HCT116 (cell line): Measurements from ENCODE around the gene ENSA.

ENCODE experiments used
- CBX3 ChIP-seq: IDR thresholded peaks from 2 replicates; pipeline ENCODE4 v1.6.1; 2012; ENCODE audit warnings: low read depth
- EGR1 ChIP-seq: IDR thresholded peaks from 2 replicates; pipeline ENCODE4 v1.6.1; 2012; ENCODE audit warnings: low read depth
- EZH2phosphoT487 ChIP-seq: fragments of 200-600 bp; IDR thresholded peaks from 2 replicates; pipeline ENCODE4 v1.6.1; 2018; ENCODE audit warnings: antibody characterized with exemption, borderline replicate concordance
- POLR2A ChIP-seq: IDR thresholded peaks from 2 replicates; pipeline ENCODE4 v1.7.0; 2011; ENCODE audit warnings: borderline replicate concordance; ENCODE audit not compliant: insufficient read depth, insufficient read length; ENCODE audit errors: extremely low read depth
- POLR2AphosphoS5 ChIP-seq: IDR thresholded peaks from 2 replicates; pipeline ENCODE4 v1.6.1; 2011; ENCODE audit warnings: mild to moderate bottlenecking, low read depth, low read length, moderate library complexity
- SIN3A ChIP-seq: IDR thresholded peaks from 2 replicates; pipeline ENCODE4 v1.6.1; 2012; ENCODE audit warnings: low read depth
- YY1 ChIP-seq: IDR thresholded peaks from 2 replicates; pipeline ENCODE4 v1.6.1; 2011; ENCODE audit warnings: low read length, low read depth, moderate library complexity, mild to moderate bottlenecking; ENCODE audit not compliant: insufficient replicate concordance; ENCODE audit errors: extremely low read depth
- TF ChIP-seq, protein P1 (sequence below), 3 experiments: fragments of 200-600 bp in 1 of 3; sonication (generic) in 1 of 3; IDR thresholded peaks in 2 of 3; conservative IDR thresholded peaks in 1 of 3; 2 replicates each; pipeline ENCODE4 v1.5.1; 2012 to 2017; ENCODE audit warnings: low read depth in 2 of 3, low read length in 2 of 3, antibody characterized with exemption in 1 of 3, borderline replicate concordance in 1 of 3, control low read depth in 1 of 3, mild to moderate bottlenecking in 1 of 3, mixed read lengths in 1 of 3, mixed run types in 1 of 3, moderate library complexity in 1 of 3; ENCODE audit not compliant: insufficient read depth in 1 of 3

GRCh38 chr1:150596095-150596892 lies 33.1 kb downstream of the ENSA start:
- TF ChIP-seq YY1: no peak
- no peak for TF ChIP-seq EZH2phosphoT487
- TF ChIP-seq POLR2A: no peak
- TF ChIP-seq EGR1: no peak
- TF ChIP-seq, protein P1, sequence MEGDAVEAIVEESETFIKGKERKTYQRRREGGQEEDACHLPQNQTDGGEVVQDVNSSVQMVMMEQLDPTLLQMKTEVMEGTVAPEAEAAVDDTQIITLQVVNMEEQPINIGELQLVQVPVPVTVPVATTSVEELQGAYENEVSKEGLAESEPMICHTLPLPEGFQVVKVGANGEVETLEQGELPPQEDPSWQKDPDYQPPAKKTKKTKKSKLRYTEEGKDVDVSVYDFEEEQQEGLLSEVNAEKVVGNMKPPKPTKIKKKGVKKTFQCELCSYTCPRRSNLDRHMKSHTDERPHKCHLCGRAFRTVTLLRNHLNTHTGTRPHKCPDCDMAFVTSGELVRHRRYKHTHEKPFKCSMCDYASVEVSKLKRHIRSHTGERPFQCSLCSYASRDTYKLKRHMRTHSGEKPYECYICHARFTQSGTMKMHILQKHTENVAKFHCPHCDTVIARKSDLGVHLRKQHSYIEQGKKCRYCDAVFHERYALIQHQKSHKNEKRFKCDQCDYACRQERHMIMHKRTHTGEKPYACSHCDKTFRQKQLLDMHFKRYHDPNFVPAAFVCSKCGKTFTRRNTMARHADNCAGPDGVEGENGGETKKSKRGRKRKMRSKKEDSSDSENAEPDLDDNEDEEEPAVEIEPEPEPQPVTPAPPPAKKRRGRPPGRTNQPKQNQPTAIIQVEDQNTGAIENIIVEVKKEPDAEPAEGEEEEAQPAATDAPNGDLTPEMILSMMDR (IDR thresholded peaks at IDR 0.05 in 2 of 3, conservative IDR thresholded peaks at IDR 0.05 in 1 of 3; ENCODE audit: borderline replicate concordance in 1 of 3, insufficient read depth in 1 of 3, low read depth in 2 of 3, low read length in 2 of 3): no peak
- no peak for TF ChIP-seq SIN3A
- no peak for TF ChIP-seq POLR2AphosphoS5
- TF ChIP-seq CBX3: no peak
